Gastroesophageal sphincter (tissue), 4 donors: ENCODE results near the gene VTI1A. TPM values are rescaled to one million over a fixed set of nuclear protein-coding genes. Genes with fewer than 3 reads are reported as not detected.

Source experiments
- ATAC-seq: fragments of 150-250 bp; one replicate; pipeline ENCODE4 v1.9.1; 2016; ENCODE audit warnings: mild to moderate bottlenecking, moderate library complexity
- H3K27ac ChIP-seq, 4 donors: fragments of 200-600 bp; sonication (generic) in 3 of 4; 1 replicate in 3 of 4; 2 replicates in 1 of 4; pipeline ENCODE4 v1.5.1; 2016 to 2019
- H3K27me3 ChIP-seq: fragments of 200-600 bp; sonication (generic); one replicate; pipeline ENCODE4 v1.5.1; 2019
- H3K36me3 ChIP-seq, 2 donors: fragments of 200-600 bp; sonication (generic); one replicate each; pipeline ENCODE4 v1.5.1; 2019; ENCODE audit warnings: control low read depth in 1 of 2
- H3K4me1 ChIP-seq, 3 donors: fragments of 200-600 bp; sonication (generic); 1 replicate in 2 of 3; 2 replicates in 1 of 3; pipeline ENCODE4 v1.5.1; 2016 to 2019; ENCODE audit warnings: control low read depth in 2 of 3
- H3K4me3 ChIP-seq, 2 donors: fragments of 200-600 bp; sonication (generic); one replicate each; pipeline ENCODE4 v1.5.1; 2019; ENCODE audit warnings: mild to moderate bottlenecking in 1 of 2, moderate library complexity in 1 of 2
- H3K9me3 ChIP-seq, 3 donors: fragments of 200-600 bp; sonication (generic); one replicate each; pipeline ENCODE4 v1.5.1; 2017 to 2019; ENCODE audit warnings: control low read depth in 2 of 3
- EP300 ChIP-seq: sonication (generic); formaldehyde crosslinking; IDR thresholded peaks from one replicate; pipeline ENCODE4 v1.6.1; 2017; ENCODE audit warnings: antibody characterized with exemption, mild to moderate bottlenecking
- POLR2A ChIP-seq, 2 donors: fragments of 450-650 bp; IDR thresholded peaks; one replicate each; pipeline ENCODE4 v1.6.1; 2017; ENCODE audit warnings: antibody characterized with exemption in 2 of 2, mild to moderate bottlenecking in 2 of 2, moderate library complexity in 1 of 2
- POLR2AphosphoS5 ChIP-seq: sonication (generic); formaldehyde crosslinking; IDR thresholded peaks from one replicate; pipeline ENCODE4 v1.6.1; 2017; ENCODE audit warnings: antibody characterized with exemption
- WGBS, 2 donors: methylation state at CpG; one replicate each; pipeline ENCODE4 v1.1.5; 2018; ENCODE audit warnings: low coverage in 1 of 2; 5-methylcytosine and 5-hydroxymethylcytosine counted together
- total RNA-seq, 4 donors: library from RNA; depleted of rRNA; stranded (reverse); fragments of >200 nt; gene quantifications; one replicate each; pipeline ENCODE4 v1.1.0, GENCODE V29; 2016
- TF ChIP-seq, protein P1 (sequence below), 4 experiments: fragments of 200-600 bp in 2 of 4; fragments of 450-650 bp in 2 of 4; sonication (generic) in 1 of 4; IDR thresholded peaks; one replicate each; pipeline ENCODE4 v1.5.1; 2017 to 2019; ENCODE audit warnings: antibody characterized with exemption in 4 of 4, mild to moderate bottlenecking in 2 of 4, moderate library complexity in 2 of 4

The VTI1A gene
- total RNA-seq, 4 donors from 2014 or later, result 19.6 to 81.9 (median 43.1) TPM

DNA sequence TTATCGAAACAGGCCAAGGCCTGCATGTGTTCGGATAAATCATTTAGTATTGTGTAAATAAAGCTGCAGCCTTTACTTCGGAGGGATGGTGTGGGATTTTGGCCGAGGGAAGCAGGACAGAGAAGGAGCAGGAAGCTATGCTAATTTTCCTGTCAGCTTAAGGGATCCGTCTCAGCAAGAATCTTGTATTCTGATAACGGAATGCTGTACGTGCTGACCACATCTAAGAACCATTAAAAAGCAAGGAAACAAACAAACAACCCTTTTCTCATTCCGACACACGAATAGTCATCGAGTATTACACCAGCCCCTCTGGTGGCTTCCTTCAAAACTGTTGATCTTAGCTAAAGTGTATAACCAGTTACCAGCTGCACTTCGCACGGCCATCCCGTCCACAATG lies 369.9 kb downstream of the VTI1A start:
- H3K36me3 ChIP-seq, result peaks cover 0 to 4% of the 10 kb centered on the region in 2 donors
- WGBS, 2 donors, result 73 to 95% methylated on average over 9 to 13 of the region's 13 CpGs
- H3K27ac ChIP-seq, result peak overlapping the region in 3 of 4 donors; percentile 10 to 55 (median 22)
- H3K4me1 ChIP-seq, result peaks cover 0 to 7% (median 4%) of the 10 kb centered on the region in 3 donors
- TF ChIP-seq POLR2AphosphoS5 (no peak), POLR2A (IDR thresholded peaks at IDR 0.05) (no peak), EP300 (no peak)
- TF ChIP-seq, protein P1, sequence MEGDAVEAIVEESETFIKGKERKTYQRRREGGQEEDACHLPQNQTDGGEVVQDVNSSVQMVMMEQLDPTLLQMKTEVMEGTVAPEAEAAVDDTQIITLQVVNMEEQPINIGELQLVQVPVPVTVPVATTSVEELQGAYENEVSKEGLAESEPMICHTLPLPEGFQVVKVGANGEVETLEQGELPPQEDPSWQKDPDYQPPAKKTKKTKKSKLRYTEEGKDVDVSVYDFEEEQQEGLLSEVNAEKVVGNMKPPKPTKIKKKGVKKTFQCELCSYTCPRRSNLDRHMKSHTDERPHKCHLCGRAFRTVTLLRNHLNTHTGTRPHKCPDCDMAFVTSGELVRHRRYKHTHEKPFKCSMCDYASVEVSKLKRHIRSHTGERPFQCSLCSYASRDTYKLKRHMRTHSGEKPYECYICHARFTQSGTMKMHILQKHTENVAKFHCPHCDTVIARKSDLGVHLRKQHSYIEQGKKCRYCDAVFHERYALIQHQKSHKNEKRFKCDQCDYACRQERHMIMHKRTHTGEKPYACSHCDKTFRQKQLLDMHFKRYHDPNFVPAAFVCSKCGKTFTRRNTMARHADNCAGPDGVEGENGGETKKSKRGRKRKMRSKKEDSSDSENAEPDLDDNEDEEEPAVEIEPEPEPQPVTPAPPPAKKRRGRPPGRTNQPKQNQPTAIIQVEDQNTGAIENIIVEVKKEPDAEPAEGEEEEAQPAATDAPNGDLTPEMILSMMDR (IDR thresholded peaks at IDR 0.05), result no peak
- H3K27me3 ChIP-seq, result no peaks in the 10 kb centered on the region
- H3K4me3 ChIP-seq, result no peak overlapping the region
- H3K9me3 ChIP-seq, result no peaks in the 10 kb centered on the region
- no peak for ATAC-seq

DNA sequence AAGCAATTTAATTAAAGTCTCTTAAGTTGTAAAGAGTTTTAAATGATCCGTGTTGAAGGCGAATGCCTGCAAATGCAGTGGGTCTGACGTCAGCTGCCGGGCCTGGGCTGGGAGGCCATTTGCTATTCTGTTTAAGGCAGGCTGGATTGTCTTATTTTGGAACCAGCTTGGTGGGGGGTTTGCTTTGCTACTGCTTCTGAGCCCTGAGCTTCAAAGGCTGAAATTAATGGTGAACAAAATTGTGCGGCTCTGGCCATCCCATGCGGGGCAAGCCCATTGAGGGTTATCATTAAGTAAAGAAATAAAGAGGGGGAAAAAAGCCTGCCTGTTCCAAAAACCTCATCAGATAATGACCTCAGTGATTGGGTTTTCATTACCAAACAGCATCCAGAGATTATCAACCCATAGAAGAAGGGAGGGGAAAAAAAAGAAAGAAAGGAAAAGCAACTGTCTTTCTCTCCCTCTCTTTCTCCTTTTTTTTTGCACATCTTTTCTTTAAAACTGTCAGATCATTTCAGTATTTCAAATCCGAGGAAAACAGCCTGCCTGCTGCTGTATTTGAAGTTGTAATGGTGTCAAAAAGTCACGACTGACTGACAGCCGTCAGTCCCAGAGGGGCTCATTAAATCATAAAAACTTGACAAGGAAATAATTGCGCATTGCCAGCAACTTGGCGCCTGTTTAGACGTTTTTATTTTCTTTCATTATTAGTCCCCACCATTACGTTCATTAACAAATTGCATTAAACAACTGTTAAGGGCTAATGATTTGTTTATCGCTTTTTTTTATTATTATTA lies 371.2 kb downstream of the VTI1A start:
- ATAC-seq, result no peak
- H3K27ac ChIP-seq, result no peak overlapping the region
- TF ChIP-seq, protein P1 (IDR thresholded peaks at IDR 0.05), result no peak
- no peak for TF ChIP-seq POLR2AphosphoS5
- TF ChIP-seq EP300, result no peak
- no peak for TF ChIP-seq POLR2A (IDR thresholded peaks at IDR 0.05)
- WGBS, 2 donors, result 93% methylated on average over 14 of the region's 14 CpGs
- H3K27me3 ChIP-seq, result no peaks in the 10 kb centered on the region
- peaks cover 0 to 4% of the 10 kb centered on the region in 2 donors for H3K36me3 ChIP-seq
- H3K4me3 ChIP-seq, result no peak overlapping the region
- H3K4me1 ChIP-seq, result no peaks in the 10 kb centered on the region
- no peaks in the 10 kb centered on the region for H3K9me3 ChIP-seq

DNA sequence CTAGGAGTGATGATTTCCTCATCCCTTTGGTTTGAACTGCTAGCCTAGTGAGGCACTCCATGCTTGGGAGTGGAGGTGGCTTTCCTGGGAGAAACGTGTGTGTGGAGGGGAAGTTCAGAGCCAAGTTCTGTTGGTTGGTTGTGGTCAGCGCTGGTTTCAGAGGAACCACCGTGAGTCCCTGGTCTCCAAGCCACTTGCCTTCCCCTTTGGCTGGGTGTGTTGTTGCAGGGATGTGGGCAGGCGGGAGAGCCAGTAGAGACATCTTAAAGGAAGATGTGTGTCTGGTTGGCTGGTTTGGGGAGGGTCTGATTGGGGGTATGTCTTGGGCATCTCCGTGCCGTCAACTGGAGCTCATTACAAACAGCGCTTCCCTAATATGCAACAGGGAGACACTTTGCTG lies 372.2 kb downstream of the VTI1A start:
- Histone ChIP-seq H3K27me3 (no peaks in the 10 kb centered on the region), H3K36me3 (peaks cover 0 to 4% of the 10 kb centered on the region in 2 donors), H3K27ac (no peak overlapping the region), H3K4me1 (no peaks in the 10 kb centered on the region), H3K9me3 (no peaks in the 10 kb centered on the region), H3K4me3 (no peak overlapping the region)
- TF ChIP-seq POLR2AphosphoS5, result no peak
- no peak for TF ChIP-seq POLR2A (IDR thresholded peaks at IDR 0.05)
- no peak for TF ChIP-seq EP300
- TF ChIP-seq, protein P1 (IDR thresholded peaks at IDR 0.05), result no peak
- ATAC-seq, result no peak
- 75 to 100% methylated on average over 2 to 3 of the region's 7 CpGs for WGBS, 2 donors

DNA sequence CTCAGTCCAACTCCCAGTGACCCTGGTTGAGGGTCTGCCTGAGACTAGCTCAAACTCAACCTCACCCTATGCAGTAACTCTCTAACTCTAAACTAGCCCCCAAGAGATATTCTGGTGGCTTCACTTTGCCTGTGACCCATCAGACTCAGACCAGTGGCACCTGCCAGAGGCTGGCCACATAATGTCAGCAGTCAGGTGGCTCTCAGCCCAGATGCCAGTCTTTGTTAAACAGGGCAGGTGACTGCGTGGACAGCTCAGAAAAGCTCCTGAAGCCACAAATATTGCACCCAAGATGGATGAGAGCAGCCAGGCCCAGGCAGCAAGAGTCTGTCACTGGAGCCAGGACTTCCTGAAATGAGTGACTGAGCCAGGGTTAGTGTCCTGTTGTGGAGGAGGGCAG lies 373.3 kb downstream of the VTI1A start:
- Histone ChIP-seq H3K27me3 (no peaks in the 10 kb centered on the region), H3K27ac (no peak overlapping the region), H3K4me3 (no peak overlapping the region), H3K36me3 (peaks cover 0 to 3% of the 10 kb centered on the region in 2 donors), H3K4me1 (no peaks in the 10 kb centered on the region), H3K9me3 (no peaks in the 10 kb centered on the region)
- TF ChIP-seq POLR2AphosphoS5 (no peak), POLR2A (IDR thresholded peaks at IDR 0.05) (no peak), EP300 (no peak)
- TF ChIP-seq, protein P1 (IDR thresholded peaks at IDR 0.05), result no peak
- WGBS, 2 donors, result no CpG with 5 or more reads among the region's 1 CpG
- ATAC-seq, result no peak

DNA sequence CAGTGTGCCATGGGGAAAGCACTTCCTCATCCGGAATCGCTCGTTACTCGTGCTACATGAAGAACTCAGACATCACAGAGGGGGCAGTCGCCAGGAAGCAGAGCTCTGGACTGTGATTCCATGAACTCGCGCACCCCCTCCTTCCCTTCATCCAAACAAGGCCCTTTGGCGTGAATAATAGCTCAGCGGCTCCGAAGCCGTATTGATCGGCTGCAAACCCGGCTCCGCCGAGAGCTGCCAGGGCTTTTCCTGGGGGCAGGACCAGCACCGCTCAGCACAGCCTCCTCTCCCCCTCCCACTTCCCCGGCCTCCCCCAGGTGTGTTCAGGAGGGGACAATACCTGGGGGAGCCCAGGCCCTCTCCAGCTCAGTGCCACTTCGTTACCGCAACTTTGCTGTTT lies 374.0 kb downstream of the VTI1A start:
- H3K36me3 ChIP-seq, result no peaks in the 10 kb centered on the region
- no peak overlapping the region for H3K27ac ChIP-seq
- H3K9me3 ChIP-seq, result no peaks in the 10 kb centered on the region
- WGBS, 2 donors, result 95 to 96% methylated on average over 10 to 14 of the region's 19 CpGs
- H3K4me3 ChIP-seq, result no peak overlapping the region
- ATAC-seq, result no peak
- TF ChIP-seq EP300 (no peak), POLR2AphosphoS5 (no peak), POLR2A (IDR thresholded peaks at IDR 0.05) (no peak)
- TF ChIP-seq, protein P1 (IDR thresholded peaks at IDR 0.05), result no peak
- H3K4me1 ChIP-seq, result no peaks in the 10 kb centered on the region
- H3K27me3 ChIP-seq, result no peaks in the 10 kb centered on the region
